Heart left ventricle (tissue), 16 donors: ENCODE data around the gene BRWD1. TPM values are rescaled to one million over a fixed set of nuclear protein-coding genes. Genes with fewer than 3 reads are reported as not detected.

Experiments
- ATAC-seq, 4 donors: fragments of 200-7000 bp; cut with Tn5 transposase; one replicate each; pipeline ENCODE4 v1.9.1; 2020 to 2022; ENCODE audit warnings: moderate library complexity in 4 of 4, mild to moderate bottlenecking in 3 of 4, moderate number of reproducible peaks in 1 of 4
- DNase-seq, 5 donors: peaks; one replicate each; pipeline ENCODE4 v3.0.0-alpha.2; 2020
- H3K27ac ChIP-seq, 12 donors: fragments of 200-600 bp; sonication (generic) in 4 of 12; one replicate each; pipeline versions ENCODE4 v1.5.0 to v1.8.0; 2016 to 2022; ENCODE audit warnings: mild to moderate bottlenecking in 2 of 12
- H3K27me3 ChIP-seq, 9 donors: fragments of 200-600 bp; sonication (generic) in 2 of 9; one replicate each; pipeline versions ENCODE4 v1.5.1 to v1.8.0; 2016 to 2022; ENCODE audit warnings: mild to moderate bottlenecking in 3 of 9
- H3K36me3 ChIP-seq, 9 donors: fragments of 200-600 bp; sonication (generic) in 2 of 9; one replicate each; pipeline versions ENCODE4 v1.5.0 to v1.8.0; 2018 to 2022; ENCODE audit warnings: mild to moderate bottlenecking in 2 of 9
- H3K4me1 ChIP-seq, 12 donors: fragments of 200-600 bp; sonication (generic) in 4 of 12; one replicate each; pipeline versions ENCODE4 v1.5.0 to v1.8.0; 2016 to 2022; ENCODE audit warnings: mild to moderate bottlenecking in 3 of 12
- H3K4me3 ChIP-seq, 12 donors: fragments of 200-600 bp; sonication (generic) in 4 of 12; one replicate each; pipeline versions ENCODE4 v1.5.0 to v1.8.0; 2017 to 2022; ENCODE audit warnings: mild to moderate bottlenecking in 9 of 12, moderate library complexity in 4 of 12
- H3K9me3 ChIP-seq, 12 donors: fragments of 200-600 bp; sonication (generic) in 4 of 12; one replicate each; pipeline versions ENCODE4 v1.5.0 to v1.8.0; 2016 to 2022; ENCODE audit warnings: mild to moderate bottlenecking in 1 of 12
- POLR2A ChIP-seq, 2 donors: fragments of 450-650 bp; IDR thresholded peaks; one replicate each; pipeline ENCODE4 v1.6.1; 2017; ENCODE audit warnings: antibody characterized with exemption in 2 of 2, mild to moderate bottlenecking in 2 of 2, moderate library complexity in 2 of 2
- WGBS, 4 donors: extraction: QIAGEN DNeasy Blood & Tissue Kit in 2 of 4; methylation state at CpG; one replicate each; pipeline versions ENCODE4 v1.1.5 to v1.1.7; 2013 to 2018; 5-methylcytosine and 5-hydroxymethylcytosine counted together
- intact Hi-C, 10 donors: fragments of 100-400 bp; cut with DNase I; formaldehyde crosslinking; loops; one replicate each; pipeline versions ENCODE4 v1.11.1 to v1.14.2; 2022
- polyA plus RNA-seq, 2 donors: library from polyadenylated mRNA; stranded (reverse); fragments of 200-250 nt; gene quantifications; one replicate each; pipeline ENCODE4 v1.2.3, GENCODE V29; 2013
- total RNA-seq, 9 donors: library from RNA; depleted of rRNA in 2 of 9; stranded (reverse); fragments of >200 nt in 2 of 9; fragmentation: NEBNext Ultra II Directional in 3 of 9; extraction: Animal tissue kit (Norgen Biotek cat#: 25700) in 3 of 9; gene quantifications; one replicate each; pipeline versions ENCODE4 v1.1.0 to v1.2.4, GENCODE V29; 2016 to 2023
- TF ChIP-seq, protein P1 (sequence below), 12 donors: fragments of 200-600 bp; sonication (generic) in 4 of 12; IDR thresholded peaks; one replicate each; pipeline versions ENCODE4 v1.5.0 to v1.8.0; 2018 to 2022; ENCODE audit warnings: antibody characterized with exemption in 12 of 12, mild to moderate bottlenecking in 5 of 12
- donor health status: ischemic (EF 13 %, LVEDD 7.1; RV severe dilation, severe dysfunction).
- donor health status: healthy with polysubstance abuse.
- donor health status: DM: no; HTN: yes; CAD: no.
- donor health status: DM: no; HTN: no; CAD: no.
- donor health status: ischemic (EF 25% LVEDD 6.9; RV normal size, moderate dysfunction).
- donor health status: ischemic (EF 25% LVEDD 5.7; RV mildly dilated, moderate dysfunction).
- donor health status: healthy.
- donor health status: DM: yes; HTN: yes; CAD: no.
- donor health status: ischemic (EF 35%, LVEDD 5.7; RV mildly dilated, moderate dysfunction).
- donor health status: nonischemic (EF 11% LVEDD 7.7; RV severe dilation, severe dysfunction).
- donor health status: DM: yes; HTN: yes; CAD: no.
- donor health status: PGD.
- donor health status: ischemic (EF 29% LVEDD 5.4; RV normal size, mild dysfunction).
- donor health status: nonischemic (EF 23%, LVEDD 6.1; RV moderate dilation, normal function).

Gene BRWD1
- total and polyA plus RNA-seq, 11 donors: 9.7 to 44.5 (median 32.0) TPM

GRCh38 chr21:39197448-39198233, 115.8 kb downstream of the BRWD1 start:
- 81 to 90% (median 88%) methylated on average over 5 of the region's 5 CpGs for WGBS, 4 donors
- Histone ChIP-seq H3K27ac (no peak overlapping the region), H3K27me3 (no peaks in the 10 kb centered on the region), H3K4me1 (peaks cover 0 to 15% (median 0%) of the 10 kb centered on the region in 12 donors), H3K36me3 (peaks cover 2 to 100% (median 91%) of the 10 kb centered on the region in 9 donors), H3K9me3 (no peaks in the 10 kb centered on the region), H3K4me3 (no peak overlapping the region)
- no peak for TF ChIP-seq POLR2A (IDR thresholded peaks at IDR 0.05)
- TF ChIP-seq, protein P1, sequence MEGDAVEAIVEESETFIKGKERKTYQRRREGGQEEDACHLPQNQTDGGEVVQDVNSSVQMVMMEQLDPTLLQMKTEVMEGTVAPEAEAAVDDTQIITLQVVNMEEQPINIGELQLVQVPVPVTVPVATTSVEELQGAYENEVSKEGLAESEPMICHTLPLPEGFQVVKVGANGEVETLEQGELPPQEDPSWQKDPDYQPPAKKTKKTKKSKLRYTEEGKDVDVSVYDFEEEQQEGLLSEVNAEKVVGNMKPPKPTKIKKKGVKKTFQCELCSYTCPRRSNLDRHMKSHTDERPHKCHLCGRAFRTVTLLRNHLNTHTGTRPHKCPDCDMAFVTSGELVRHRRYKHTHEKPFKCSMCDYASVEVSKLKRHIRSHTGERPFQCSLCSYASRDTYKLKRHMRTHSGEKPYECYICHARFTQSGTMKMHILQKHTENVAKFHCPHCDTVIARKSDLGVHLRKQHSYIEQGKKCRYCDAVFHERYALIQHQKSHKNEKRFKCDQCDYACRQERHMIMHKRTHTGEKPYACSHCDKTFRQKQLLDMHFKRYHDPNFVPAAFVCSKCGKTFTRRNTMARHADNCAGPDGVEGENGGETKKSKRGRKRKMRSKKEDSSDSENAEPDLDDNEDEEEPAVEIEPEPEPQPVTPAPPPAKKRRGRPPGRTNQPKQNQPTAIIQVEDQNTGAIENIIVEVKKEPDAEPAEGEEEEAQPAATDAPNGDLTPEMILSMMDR (IDR thresholded peaks at IDR 0.05): no peak
- no peak for DNase-seq
- intact Hi-C loops: no loop called here
- ATAC-seq: no peak

DNA sequence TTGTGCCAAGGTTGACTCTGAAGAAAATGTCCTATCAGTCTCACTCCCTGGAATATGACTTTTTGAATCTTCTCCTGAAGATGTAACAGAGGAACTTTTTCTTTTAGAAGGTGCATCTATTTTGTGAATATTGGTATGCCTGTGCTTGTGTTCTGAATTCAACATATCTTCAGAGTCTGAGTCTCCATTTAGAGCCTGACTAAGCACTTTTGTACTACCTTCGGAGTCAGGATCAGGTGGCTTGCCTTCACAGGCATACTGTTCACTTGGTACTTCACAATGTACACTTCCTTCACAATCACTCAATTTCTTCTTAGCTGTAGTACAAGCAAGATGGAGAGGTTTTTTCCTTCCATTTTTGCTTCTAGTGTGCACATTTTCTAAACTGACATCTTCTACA, 116.6 kb downstream of the BRWD1 start:
- intact Hi-C loops: no loop called here
- TF ChIP-seq, protein P1 (IDR thresholded peaks at IDR 0.05): no peak
- TF ChIP-seq POLR2A (IDR thresholded peaks at IDR 0.05): no peak
- Histone ChIP-seq H3K9me3 (no peaks in the 10 kb centered on the region), H3K36me3 (peaks cover 2 to 96% (median 84%) of the 10 kb centered on the region in 9 donors), H3K27me3 (no peaks in the 10 kb centered on the region), H3K27ac (peak overlapping the region in 1 of 12 donors; percentile 34), H3K4me3 (no peak overlapping the region), H3K4me1 (peaks cover 0 to 15% (median 0%) of the 10 kb centered on the region in 12 donors)
- ATAC-seq (no peak), DNase-seq (no peak)
- WGBS, 4 donors: 71 to 88% (median 83%) methylated on average over 1 of the region's 1 CpG

DNA sequence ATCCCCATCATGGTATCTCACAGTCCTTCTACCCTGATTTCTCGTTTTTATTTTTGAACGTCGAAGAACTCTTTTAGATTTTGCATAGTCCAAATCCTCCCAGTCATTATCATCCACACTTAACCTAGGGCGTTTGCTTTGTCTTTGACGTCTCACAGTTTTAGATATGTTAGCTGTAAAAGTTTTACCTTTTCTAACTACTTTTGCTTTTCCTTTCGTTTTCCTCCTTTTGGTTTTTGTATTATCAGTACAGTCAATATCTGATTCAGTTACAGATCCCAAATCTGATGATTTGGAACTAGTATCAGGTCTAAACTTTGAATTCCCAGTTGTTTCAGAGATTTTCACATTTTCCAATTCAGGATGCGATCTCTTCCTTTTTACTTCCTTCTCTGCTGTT, 117.1 kb downstream of the BRWD1 start:
- WGBS, 4 donors: 80 to 88% (median 82%) methylated on average over 7 of the region's 7 CpGs
- Histone ChIP-seq H3K4me3 (no peak overlapping the region), H3K36me3 (peaks cover 2 to 94% (median 78%) of the 10 kb centered on the region in 9 donors), H3K4me1 (peaks cover 0 to 15% (median 0%) of the 10 kb centered on the region in 12 donors), H3K27me3 (no peaks in the 10 kb centered on the region), H3K9me3 (no peaks in the 10 kb centered on the region), H3K27ac (peak overlapping the region in 1 of 12 donors; percentile 34)
- ATAC-seq: no peak
- TF ChIP-seq POLR2A (IDR thresholded peaks at IDR 0.05): no peak
- TF ChIP-seq, protein P1 (IDR thresholded peaks at IDR 0.05): no peak
- intact Hi-C loops: no loop called here
- DNase-seq: no peak

GRCh38 chr21:39193380-39193779, 120.1 kb downstream of the BRWD1 start:
- H3K27ac ChIP-seq: no peak overlapping the region
- no peak overlapping the region for H3K4me3 ChIP-seq
- H3K27me3 ChIP-seq: no peaks in the 10 kb centered on the region
- intact Hi-C loops: no loop called here
- peaks cover 0 to 68% (median 49%) of the 10 kb centered on the region in 9 donors for H3K36me3 ChIP-seq
- H3K4me1 ChIP-seq: peaks cover 0 to 15% (median 0%) of the 10 kb centered on the region in 12 donors
- H3K9me3 ChIP-seq: no peaks in the 10 kb centered on the region
- 92 to 98% (median 97%) methylated on average over 1 of the region's 1 CpG for WGBS, 4 donors
- ATAC-seq: no peak
- TF ChIP-seq POLR2A (IDR thresholded peaks at IDR 0.05): no peak
- TF ChIP-seq, protein P1 (IDR thresholded peaks at IDR 0.05): no peak
- no peak for DNase-seq
